ENCODE data around the gene MAPK10. TPM values are rescaled to one million over a fixed set of nuclear protein-coding genes. Genes with fewer than 3 reads are reported as not detected.
"Not testable (repeated sequence)": the region's sequence is repeated elsewhere in the genome, so short reads cannot be mapped to it uniquely, and the experiment has no call there.

The MAPK10 gene
- total RNA-seq, 3 donors from 2014 or later (not counting 1 experiment from before 2014, with no cell fraction given): 0.92 TPM; not detected in 2

DNA sequence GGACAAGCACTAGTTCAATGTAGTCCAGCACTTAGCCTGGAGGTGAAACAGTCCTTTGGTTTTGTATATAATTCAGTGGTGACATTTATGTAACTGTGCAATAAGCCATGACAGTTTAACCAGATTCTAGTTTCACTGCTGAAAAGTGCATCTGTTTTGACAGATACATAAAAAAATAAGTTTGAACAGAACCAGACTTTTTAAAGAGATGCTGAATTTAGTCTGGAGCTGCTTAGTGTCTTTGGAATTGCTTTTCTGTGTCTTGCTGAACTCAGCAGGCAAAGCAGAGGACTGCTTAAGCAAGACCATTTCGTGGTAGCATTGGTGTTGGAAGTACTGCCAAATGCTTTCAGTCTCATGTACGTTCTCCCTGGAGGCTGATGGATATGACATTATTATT is 393.5 kb downstream of the MAPK10 start:
- no peak for ATAC-seq
- Histone ChIP-seq H3K27ac (ENCODE audit: low read length) (no peak overlapping the region), H3K4me1 (ENCODE audit: control insufficient read depth, insufficient read depth, low read length) (no peaks in the 10 kb centered on the region), H3K27me3 (ENCODE audit: control insufficient read depth, insufficient read depth, low read length) (no peaks in the 10 kb centered on the region), H3K4me3 (ENCODE audit: low read length) (no peak overlapping the region), H3K9me3 (ENCODE audit: control insufficient read depth, insufficient read depth, low read length) (no peaks in the 10 kb centered on the region), H3K36me3 (ENCODE audit: control insufficient read depth, insufficient read depth, low read length) (no peaks in the 10 kb centered on the region)
- DNase-seq: no peak
- TF ChIP-seq CTCF (IDR thresholded peaks at IDR 0.05): no peak
- no peaks in the 10 kb centered on the region for H3K27me3 Mint-ChIP-seq (ENCODE audit: low read depth in 2 of 2)
- no peaks in the 10 kb centered on the region for H3K36me3 Mint-ChIP-seq
- H3K4me1 Mint-ChIP-seq: no peaks in the 10 kb centered on the region
- intact Hi-C loops (cut with micrococcal nuclease): no loop called here
- whole genome bisulfite sequencing (ENCODE audit: insufficient coverage): 75% methylated on average over 1 of the region's 2 CpGs
- H3K27ac Mint-ChIP-seq: no peak overlapping the region
- peaks cover 2 to 8% of the 10 kb centered on the region in 2 donors for H3K9me3 Mint-ChIP-seq
- H3K4me3 Mint-ChIP-seq: no peak overlapping the region

- intact Hi-C loops (cut with micrococcal nuclease): no loop called here
- no peak for DNase-seq
- no peak for TF ChIP-seq CTCF (IDR thresholded peaks at IDR 0.05)
- H3K9me3 Mint-ChIP-seq: peaks cover 4 to 8% of the 10 kb centered on the region in 2 donors
- no peak overlapping the region for H3K27ac Mint-ChIP-seq
- H3K4me3 Mint-ChIP-seq: no peak overlapping the region
- Histone ChIP-seq H3K27ac (ENCODE audit: low read length) (no peak overlapping the region), H3K36me3 (ENCODE audit: control insufficient read depth, insufficient read depth, low read length) (no peaks in the 10 kb centered on the region), H3K4me1 (ENCODE audit: control insufficient read depth, insufficient read depth, low read length) (no peaks in the 10 kb centered on the region), H3K4me3 (ENCODE audit: low read length) (no peak overlapping the region), H3K27me3 (ENCODE audit: control insufficient read depth, insufficient read depth, low read length) (no peaks in the 10 kb centered on the region), H3K9me3 (ENCODE audit: control insufficient read depth, insufficient read depth, low read length) (no peaks in the 10 kb centered on the region)
- no peaks in the 10 kb centered on the region for H3K27me3 Mint-ChIP-seq (ENCODE audit: low read depth in 2 of 2)
- no peak for ATAC-seq
- WGBS (ENCODE audit: insufficient coverage): 40% methylated on average over 1 of the region's 1 CpG
- H3K36me3 Mint-ChIP-seq: no peaks in the 10 kb centered on the region
- no peaks in the 10 kb centered on the region for H3K4me1 Mint-ChIP-seq
Measured at GRCh38 chr4:85965529-85965928, 394.3 kb downstream of the MAPK10 start.

- H3K27me3 Mint-ChIP-seq (ENCODE audit: low read depth in 2 of 2); H3K27me3 ChIP-seq (ENCODE audit: control insufficient read depth, insufficient read depth, low read length); H3K9me3 Mint-ChIP-seq; H3K4me3 Mint-ChIP-seq; H3K36me3 Mint-ChIP-seq; DNase-seq; H3K9me3 ChIP-seq (ENCODE audit: control insufficient read depth, insufficient read depth, low read length); H3K36me3 ChIP-seq (ENCODE audit: control insufficient read depth, insufficient read depth, low read length); ATAC-seq; H3K4me1 ChIP-seq (ENCODE audit: control insufficient read depth, insufficient read depth, low read length); intact Hi-C loops (cut with micrococcal nuclease); H3K4me3 ChIP-seq (ENCODE audit: low read length); H3K27ac ChIP-seq (ENCODE audit: low read length); H3K27ac Mint-ChIP-seq; H3K4me1 Mint-ChIP-seq: not testable (repeated sequence)
- WGBS (ENCODE audit: insufficient coverage): 89% methylated on average over 4 of the region's 4 CpGs
Measured at GRCh38 chr4:85965017-85965416, 394.8 kb downstream of the MAPK10 start.

GRCh38 chr4:85964298-85964697 is 395.6 kb downstream of the MAPK10 start:
- Mint-ChIP-seq H3K27me3 (ENCODE audit: low read depth in 2 of 2) (no peaks in the 10 kb centered on the region), H3K9me3 (peaks cover 4 to 8% of the 10 kb centered on the region in 2 donors), H3K36me3 (no peaks in the 10 kb centered on the region), H3K4me3 (no peak overlapping the region), H3K27ac (no peak overlapping the region), H3K4me1 (no peaks in the 10 kb centered on the region)
- Histone ChIP-seq H3K27me3 (ENCODE audit: control insufficient read depth, insufficient read depth, low read length) (no peaks in the 10 kb centered on the region), H3K4me3 (ENCODE audit: low read length) (no peak overlapping the region), H3K9me3 (ENCODE audit: control insufficient read depth, insufficient read depth, low read length) (no peaks in the 10 kb centered on the region), H3K27ac (ENCODE audit: low read length) (no peak overlapping the region), H3K36me3 (ENCODE audit: control insufficient read depth, insufficient read depth, low read length) (no peaks in the 10 kb centered on the region), H3K4me1 (ENCODE audit: control insufficient read depth, insufficient read depth, low read length) (no peaks in the 10 kb centered on the region)
- no peak for ATAC-seq
- intact Hi-C loops (cut with micrococcal nuclease): no loop called here
- no peak for TF ChIP-seq CTCF (IDR thresholded peaks at IDR 0.05)
- DNase-seq: no peak

All from natural killer cell (primary cell).